Esophagus muscularis mucosa (tissue), 4 donors: ENCODE results near the gene ZFP1.

Experiments used
- CTCF ChIP-seq, 3 experiments: fragments of 200-600 bp in 2 of 3; fragments of 450-650 bp in 1 of 3; sonication (generic) in 2 of 3; IDR thresholded peaks; one replicate each; pipeline ENCODE4 v1.5.1; 2017 to 2019; ENCODE audit warnings: antibody characterized with exemption in 3 of 3, mild to moderate bottlenecking in 2 of 3, moderate library complexity in 1 of 3
- EP300 ChIP-seq: sonication (generic); formaldehyde crosslinking; IDR thresholded peaks from one replicate; pipeline ENCODE4 v1.6.1; 2017; ENCODE audit warnings: antibody characterized with exemption
- POLR2A ChIP-seq: fragments of 450-650 bp; IDR thresholded peaks from one replicate; pipeline ENCODE4 v1.6.1; 2017; ENCODE audit warnings: antibody characterized with exemption, moderate library complexity, mild to moderate bottlenecking, low read depth
- POLR2AphosphoS5 ChIP-seq, 2 donors: sonication (generic); formaldehyde crosslinking; IDR thresholded peaks; one replicate each; pipeline ENCODE4 v1.6.1; 2017; ENCODE audit warnings: antibody characterized with exemption in 2 of 2

DNA sequence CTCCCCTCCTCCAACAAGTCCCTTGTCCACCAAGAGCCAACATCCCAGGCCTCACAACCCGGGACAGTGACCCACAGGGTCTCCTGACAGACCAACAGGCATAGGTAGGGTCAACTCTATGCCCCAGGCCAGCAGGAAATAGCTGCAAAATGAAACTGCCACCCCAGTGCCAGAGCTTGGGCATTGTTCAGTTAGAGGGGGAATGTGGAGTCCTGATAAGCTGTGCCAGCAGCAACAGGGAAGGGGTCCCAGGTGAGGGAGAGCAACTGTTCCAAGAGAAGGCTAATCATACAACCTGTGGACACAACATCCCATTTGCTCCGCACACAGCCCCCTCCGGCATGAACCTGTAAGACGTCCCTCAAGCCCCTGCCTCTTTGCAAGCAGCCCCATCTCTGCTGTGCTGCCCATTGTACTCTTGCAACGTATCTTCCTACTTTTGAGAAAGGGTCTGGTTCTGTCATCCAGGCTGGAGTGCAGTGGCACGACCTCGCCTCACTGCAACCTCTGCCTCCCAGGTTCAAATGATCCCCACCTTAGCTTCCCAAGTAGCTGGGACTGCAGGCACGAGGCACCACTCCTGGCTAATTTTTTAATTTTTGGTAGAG lies 41.4 kb downstream of the ZFP1 start:
- TF ChIP-seq CTCF (IDR thresholded peaks at IDR 0.05) = no peak
- TF ChIP-seq POLR2A = no peak
- no peak for TF ChIP-seq POLR2AphosphoS5 (IDR thresholded peaks at IDR 0.05)
- TF ChIP-seq EP300 = no peak
